Measurements from ENCODE around the gene RNASE12. TPM values are rescaled to one million over a fixed set of nuclear protein-coding genes. Genes with fewer than 3 reads are reported as not detected.

The RNASE12 gene, protein sequence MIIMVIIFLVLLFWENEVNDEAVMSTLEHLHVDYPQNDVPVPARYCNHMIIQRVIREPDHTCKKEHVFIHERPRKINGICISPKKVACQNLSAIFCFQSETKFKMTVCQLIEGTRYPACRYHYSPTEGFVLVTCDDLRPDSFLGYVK
- not detected in 2 replicates for total RNA-seq (2021)
- long read RNA-seq = 0 reads

DNA sequence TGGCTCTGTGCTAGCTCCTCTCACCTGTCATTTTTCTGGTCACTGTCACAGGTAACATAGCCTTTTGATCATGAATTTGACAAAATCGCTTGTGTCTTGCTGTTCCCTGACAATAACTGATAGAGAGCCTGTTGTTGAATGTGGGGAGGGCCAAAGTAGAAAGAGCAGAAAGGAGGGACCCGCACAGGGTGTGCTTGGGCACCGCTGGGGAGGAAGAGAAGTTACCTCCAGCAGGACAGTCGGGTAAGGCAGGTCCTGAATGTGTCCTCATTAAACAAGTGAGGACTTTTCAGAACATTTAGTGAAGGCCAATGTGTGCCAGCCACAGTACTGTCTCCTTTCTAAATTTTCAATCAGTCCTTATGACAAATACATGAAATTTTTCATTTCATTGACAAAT lies at the start of gene RNASE12:
Gene RNASE12, minus strand, starts transcription at position 142 of the 400 bp plus-strand sequence. CDS start 653 bp downstream, outside the sequence.
- H3K56ac ChIP-seq (ENCODE audit: insufficient read length, low read depth, low read length) = no peak within 1 kb of the TSS
- no peak within 1 kb of the TSS for H4K8ac ChIP-seq (replicated peaks; ENCODE audit: insufficient read length, low read depth, low read length)
- H3K27me3 ChIP-seq (ENCODE audit: insufficient read depth, low read length) = no peaks in the 10 kb centered on the region
- no peak within 1 kb of the TSS for H3K4ac ChIP-seq (ENCODE audit: low read depth, low read length)
- H2AK5ac ChIP-seq (ENCODE audit: insufficient read length, low read length) = no peak within 1 kb of the TSS
- H2AFZ ChIP-seq (ENCODE audit: low read length) = no peak within 1 kb of the TSS
- H3K14ac ChIP-seq (ENCODE audit: insufficient read depth, low read length) = no peak within 1 kb of the TSS
- Mint-ChIP-seq H3K36me3 (ENCODE audit: insufficient read depth in 1 of 3, low read depth in 3 of 3) (peaks cover 0 to 4% (median 0%) of the 10 kb centered on the region in 3 experiments; a peak in 2 of 7 replicates), H3K27me3 (ENCODE audit: low read depth) (no peaks in the 10 kb centered on the region; the same call in 1 of the 2 replicates), H3K9me3 (no peaks in the 10 kb centered on the region; a peak in 3 of 5 replicates), H3K4me1 (peaks cover 10 to 15% of the 10 kb centered on the region in 2 experiments), H3K4me3 (no peak within 1 kb of the TSS), H3K27ac (no peak within 1 kb of the TSS)
- H2BK12ac ChIP-seq (ENCODE audit: insufficient read length, low read depth, low read length) = no peak within 1 kb of the TSS
- H2BK20ac ChIP-seq (ENCODE audit: low read depth, low read length, poor library complexity, severe bottlenecking) = no peak within 1 kb of the TSS
- H3T11ph ChIP-seq (ENCODE audit: low read length) = no peak within 1 kb of the TSS
- no peak within 1 kb of the TSS for H4K91ac ChIP-seq (ENCODE audit: insufficient read length, low read depth, low read length)
- no peak within 1 kb of the TSS for H3K18ac ChIP-seq (ENCODE audit: insufficient read length, low read depth, low read length)
- no peak within 1 kb of the TSS for H2BK5ac ChIP-seq (ENCODE audit: insufficient read length, low read length)
- WGBS (ENCODE audit: extremely low coverage, insufficient read length, low lambda C conversion rate) = no CpG with 5 or more reads among the region's 4 CpGs
- H2BK120ac ChIP-seq (ENCODE audit: low read depth, low read length, poor library complexity, severe bottlenecking) = no peak within 1 kb of the TSS
- H3K23ac ChIP-seq (ENCODE audit: insufficient read length, low read depth, low read length) = no peak within 1 kb of the TSS
- H3K79me2 ChIP-seq (ENCODE audit: insufficient read depth, low read length) = no peaks in the 10 kb centered on the region
- H3K23me2 ChIP-seq (ENCODE audit: insufficient read length, low read depth, low read length, poor library complexity, severe bottlenecking) = no peaks in the 10 kb centered on the region
- no peak within 1 kb of the TSS for H3K27ac ChIP-seq (ENCODE audit: insufficient read length, low read depth, low read length)
- no peak within 1 kb of the TSS for H2BK15ac ChIP-seq (ENCODE audit: low read depth, low read length)
- H4K5ac ChIP-seq (ENCODE audit: insufficient read length, low read depth, low read length) = no peak within 1 kb of the TSS
- H3K4me1 ChIP-seq (ENCODE audit: insufficient read depth, low read length) = no peaks in the 10 kb centered on the region
- no peak for DNase-seq
- no peak within 1 kb of the TSS for H3K9ac ChIP-seq (ENCODE audit: extremely low read depth, insufficient read length, low read length)
- H4K20me1 ChIP-seq (ENCODE audit: control insufficient read depth, insufficient read depth, insufficient read length) = no peaks in the 10 kb centered on the region
- no peaks in the 10 kb centered on the region for H3K79me1 ChIP-seq (ENCODE audit: insufficient read depth, low read depth, low read length, poor library complexity, severe bottlenecking)
- TF ChIP-seq, protein P1, sequence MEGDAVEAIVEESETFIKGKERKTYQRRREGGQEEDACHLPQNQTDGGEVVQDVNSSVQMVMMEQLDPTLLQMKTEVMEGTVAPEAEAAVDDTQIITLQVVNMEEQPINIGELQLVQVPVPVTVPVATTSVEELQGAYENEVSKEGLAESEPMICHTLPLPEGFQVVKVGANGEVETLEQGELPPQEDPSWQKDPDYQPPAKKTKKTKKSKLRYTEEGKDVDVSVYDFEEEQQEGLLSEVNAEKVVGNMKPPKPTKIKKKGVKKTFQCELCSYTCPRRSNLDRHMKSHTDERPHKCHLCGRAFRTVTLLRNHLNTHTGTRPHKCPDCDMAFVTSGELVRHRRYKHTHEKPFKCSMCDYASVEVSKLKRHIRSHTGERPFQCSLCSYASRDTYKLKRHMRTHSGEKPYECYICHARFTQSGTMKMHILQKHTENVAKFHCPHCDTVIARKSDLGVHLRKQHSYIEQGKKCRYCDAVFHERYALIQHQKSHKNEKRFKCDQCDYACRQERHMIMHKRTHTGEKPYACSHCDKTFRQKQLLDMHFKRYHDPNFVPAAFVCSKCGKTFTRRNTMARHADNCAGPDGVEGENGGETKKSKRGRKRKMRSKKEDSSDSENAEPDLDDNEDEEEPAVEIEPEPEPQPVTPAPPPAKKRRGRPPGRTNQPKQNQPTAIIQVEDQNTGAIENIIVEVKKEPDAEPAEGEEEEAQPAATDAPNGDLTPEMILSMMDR (conservative IDR thresholded peaks at IDR 0.05) = no peak
- H3K9me3 ChIP-seq (ENCODE audit: control insufficient read depth, low read depth, low read length) = no peaks in the 10 kb centered on the region
- no peak within 1 kb of the TSS for H3K4me2 ChIP-seq (ENCODE audit: insufficient read depth, insufficient read length, low read length)

All from H9 (cell line).